Suprapubic skin (tissue), 4 donors: ENCODE results near the gene PISD. TPM values are rescaled to one million over a fixed set of nuclear protein-coding genes. Genes with fewer than 3 reads are reported as not detected.

Source experiments
- DNase-seq, 2 donors: peaks; one replicate each; pipeline ENCODE4 v3.0.0-alpha.2; 2019; ENCODE audit warnings: low spot score in 2 of 2
- H3K27ac ChIP-seq: fragments of 200-600 bp; sonication (generic); one replicate; pipeline ENCODE4 v1.5.1; 2019
- H3K27me3 ChIP-seq: fragments of 200-600 bp; sonication (generic); one replicate; pipeline ENCODE4 v1.5.1; 2019
- H3K36me3 ChIP-seq: fragments of 200-600 bp; sonication (generic); one replicate; pipeline ENCODE4 v1.5.1; 2019
- H3K4me1 ChIP-seq: fragments of 200-600 bp; sonication (generic); one replicate; pipeline ENCODE4 v1.5.1; 2019
- H3K4me3 ChIP-seq: fragments of 200-600 bp; sonication (generic); one replicate; pipeline ENCODE4 v1.5.1; 2019; ENCODE audit warnings: mild to moderate bottlenecking
- H3K9me3 ChIP-seq: fragments of 200-600 bp; sonication (generic); one replicate; pipeline ENCODE4 v1.5.1; 2019
- EP300 ChIP-seq: sonication (generic); formaldehyde crosslinking; IDR thresholded peaks from one replicate; pipeline ENCODE4 v1.6.1; 2017; ENCODE audit warnings: antibody characterized with exemption
- POLR2A ChIP-seq, 2 donors: fragments of 450-650 bp; IDR thresholded peaks; one replicate each; pipeline ENCODE4 v1.6.1; 2017; ENCODE audit warnings: antibody characterized with exemption in 2 of 2, mild to moderate bottlenecking in 2 of 2, moderate library complexity in 2 of 2
- POLR2AphosphoS5 ChIP-seq, 3 donors: sonication (generic); formaldehyde crosslinking; IDR thresholded peaks; one replicate each; pipeline ENCODE4 v1.6.1; 2017; ENCODE audit warnings: antibody characterized with exemption in 3 of 3
- WGBS: methylation state at CpG from one replicate; pipeline ENCODE4 v1.1.5; 2018; 5-methylcytosine and 5-hydroxymethylcytosine counted together
- total RNA-seq, 4 donors: library from RNA; depleted of rRNA; stranded (reverse); fragments of >200 nt; gene quantifications; one replicate each; pipeline ENCODE4 v1.1.0, GENCODE V29; 2016
- TF ChIP-seq, protein P1 (sequence below), 2 donors: fragments of 200-600 bp in 1 of 2; fragments of 450-650 bp in 1 of 2; sonication (generic) in 1 of 2; IDR thresholded peaks; one replicate each; pipeline ENCODE4 v1.5.1; 2016 to 2019; ENCODE audit warnings: antibody characterized with exemption in 2 of 2, mild to moderate bottlenecking in 1 of 2, moderate library complexity in 1 of 2

The PISD gene
- total RNA-seq, 4 donors from 2014 or later, result 42.5 to 91.7 (median 57.9) TPM

DNA sequence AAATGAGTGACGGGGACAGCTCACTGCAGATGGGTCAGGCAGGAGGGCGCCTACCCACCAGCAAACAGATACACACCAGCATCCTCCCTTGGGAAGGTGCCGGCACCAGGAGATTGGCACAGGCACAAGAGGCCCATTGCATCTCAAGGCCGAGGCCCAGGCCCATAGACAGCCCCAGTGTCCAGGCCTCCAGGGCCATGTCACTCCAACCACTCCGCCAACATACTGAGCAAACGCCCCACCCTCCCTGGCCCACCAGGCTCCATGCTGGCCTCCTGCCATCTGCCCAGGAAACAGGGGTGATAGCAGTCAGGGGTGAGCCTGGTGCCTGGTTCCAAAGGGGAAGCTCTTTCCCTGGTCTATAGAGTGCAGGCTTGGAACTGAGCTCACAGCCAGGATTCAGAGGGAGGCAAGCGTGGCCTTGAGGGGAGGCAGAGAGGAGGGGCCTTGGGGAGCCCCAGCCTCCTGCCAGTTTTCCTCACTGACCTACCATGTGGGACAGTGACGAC, 34.7 kb downstream of the PISD start:
- Histone ChIP-seq H3K27me3 (no peaks in the 10 kb centered on the region), H3K4me1 (peaks cover 71% of the 10 kb centered on the region), H3K36me3 (no peaks in the 10 kb centered on the region), H3K27ac (no peak overlapping the region), H3K9me3 (no peaks in the 10 kb centered on the region), H3K4me3 (no peak overlapping the region)
- no peak for DNase-seq
- TF ChIP-seq, protein P1, sequence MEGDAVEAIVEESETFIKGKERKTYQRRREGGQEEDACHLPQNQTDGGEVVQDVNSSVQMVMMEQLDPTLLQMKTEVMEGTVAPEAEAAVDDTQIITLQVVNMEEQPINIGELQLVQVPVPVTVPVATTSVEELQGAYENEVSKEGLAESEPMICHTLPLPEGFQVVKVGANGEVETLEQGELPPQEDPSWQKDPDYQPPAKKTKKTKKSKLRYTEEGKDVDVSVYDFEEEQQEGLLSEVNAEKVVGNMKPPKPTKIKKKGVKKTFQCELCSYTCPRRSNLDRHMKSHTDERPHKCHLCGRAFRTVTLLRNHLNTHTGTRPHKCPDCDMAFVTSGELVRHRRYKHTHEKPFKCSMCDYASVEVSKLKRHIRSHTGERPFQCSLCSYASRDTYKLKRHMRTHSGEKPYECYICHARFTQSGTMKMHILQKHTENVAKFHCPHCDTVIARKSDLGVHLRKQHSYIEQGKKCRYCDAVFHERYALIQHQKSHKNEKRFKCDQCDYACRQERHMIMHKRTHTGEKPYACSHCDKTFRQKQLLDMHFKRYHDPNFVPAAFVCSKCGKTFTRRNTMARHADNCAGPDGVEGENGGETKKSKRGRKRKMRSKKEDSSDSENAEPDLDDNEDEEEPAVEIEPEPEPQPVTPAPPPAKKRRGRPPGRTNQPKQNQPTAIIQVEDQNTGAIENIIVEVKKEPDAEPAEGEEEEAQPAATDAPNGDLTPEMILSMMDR (IDR thresholded peaks at IDR 0.05), result no peak
- TF ChIP-seq EP300 (no peak), POLR2AphosphoS5 (IDR thresholded peaks at IDR 0.05) (no peak), POLR2A (IDR thresholded peaks at IDR 0.05) (no peak)
- 100% methylated on average over 1 of the region's 8 CpGs for WGBS

DNA sequence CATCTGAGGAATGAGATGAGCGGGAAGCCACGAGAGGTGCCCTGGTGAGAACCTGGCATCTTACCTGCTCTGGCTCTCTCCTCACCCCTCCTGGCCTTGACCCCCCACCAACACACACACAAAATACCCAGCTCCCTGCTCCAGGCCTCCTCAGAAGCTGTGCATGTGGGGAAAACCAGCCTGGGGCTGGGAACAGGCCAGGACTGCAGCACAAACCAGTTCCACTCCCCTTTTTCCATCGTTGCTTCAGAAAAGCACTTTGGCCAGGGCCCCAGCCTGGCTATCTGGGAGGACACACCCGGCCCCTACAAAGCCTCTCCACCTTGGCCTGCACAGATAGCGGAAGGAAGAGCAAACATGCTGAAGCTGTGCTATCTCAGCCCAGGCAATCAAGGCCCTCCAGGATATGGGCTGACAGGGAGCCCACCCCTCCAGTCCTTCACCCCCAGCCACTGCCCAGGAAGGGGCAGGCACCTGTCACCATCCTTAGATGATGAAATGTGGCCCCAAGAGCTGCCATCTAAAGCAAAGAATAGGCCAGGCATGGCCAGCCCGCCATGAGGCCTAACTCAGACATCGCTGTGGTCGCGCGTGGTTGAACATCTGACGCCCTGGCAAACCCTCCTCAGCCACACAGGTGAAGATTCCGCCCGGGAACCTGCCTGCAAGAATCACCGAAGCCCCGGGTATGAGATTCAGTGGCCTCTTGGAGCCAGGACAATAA, 35.4 kb downstream of the PISD start:
- 78% methylated on average over 11 of the region's 15 CpGs for WGBS
- no peaks in the 10 kb centered on the region for H3K27me3 ChIP-seq
- no peak for DNase-seq
- no peaks in the 10 kb centered on the region for H3K9me3 ChIP-seq
- no peak overlapping the region for H3K4me3 ChIP-seq
- H3K36me3 ChIP-seq, result peaks cover 5% of the 10 kb centered on the region
- H3K4me1 ChIP-seq, result peaks cover 70% of the 10 kb centered on the region
- TF ChIP-seq, protein P1 (IDR thresholded peaks at IDR 0.05), result no peak
- H3K27ac ChIP-seq, result no peak overlapping the region

DNA sequence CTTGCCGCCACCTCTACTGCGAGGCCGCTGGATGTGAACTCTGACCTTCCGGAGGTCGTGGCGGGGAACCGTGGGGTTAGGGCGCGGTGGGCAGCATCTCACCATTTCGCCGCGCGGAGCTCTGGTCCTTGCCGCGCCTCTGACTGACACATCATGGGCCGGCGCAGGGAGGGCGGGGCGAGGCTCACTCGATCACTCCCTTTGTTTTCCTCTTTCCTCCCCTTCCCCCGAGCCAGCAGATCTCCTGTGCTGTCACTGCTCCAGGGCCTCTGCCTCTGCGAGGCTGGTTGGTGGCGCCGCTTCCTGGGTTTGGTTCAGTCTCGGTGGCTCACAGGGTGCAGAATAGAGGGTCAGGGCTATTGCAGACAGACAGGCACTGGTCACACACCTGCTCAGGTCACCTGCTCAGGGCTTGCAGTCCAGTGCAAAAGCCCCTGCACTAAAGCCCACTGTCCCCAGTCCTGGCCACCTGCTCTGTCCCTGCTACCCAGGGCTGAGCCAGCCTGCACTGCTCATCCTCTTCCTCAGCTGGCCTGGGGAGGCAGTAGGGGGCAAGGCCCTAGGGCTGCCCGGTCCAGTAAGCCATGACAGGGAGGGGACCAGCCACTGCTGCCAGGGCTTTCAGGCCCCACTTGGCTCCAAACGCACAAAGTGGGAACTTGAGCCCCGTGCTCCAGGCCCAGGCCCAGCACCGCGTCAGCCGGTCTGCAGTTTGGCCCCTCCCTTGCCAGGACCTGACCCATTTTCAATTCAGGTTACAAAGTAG, 36.2 kb downstream of the PISD start:
- TF ChIP-seq EP300 (no peak), POLR2AphosphoS5 (IDR thresholded peaks at IDR 0.05) (no peak), POLR2A (IDR thresholded peaks at IDR 0.05) (no peak)
- TF ChIP-seq, protein P1 (IDR thresholded peaks at IDR 0.05), result no peak
- WGBS, result 44% methylated on average over 5 of the region's 31 CpGs
- no peaks in the 10 kb centered on the region for H3K27me3 ChIP-seq
- H3K4me1 ChIP-seq, result peaks cover 63% of the 10 kb centered on the region
- H3K9me3 ChIP-seq, result no peaks in the 10 kb centered on the region
- H3K27ac ChIP-seq, result peak overlapping the region; percentile 41
- H3K4me3 ChIP-seq, result no peak overlapping the region
- H3K36me3 ChIP-seq, result peaks cover 12% of the 10 kb centered on the region
- DNase-seq, result no peak

DNA sequence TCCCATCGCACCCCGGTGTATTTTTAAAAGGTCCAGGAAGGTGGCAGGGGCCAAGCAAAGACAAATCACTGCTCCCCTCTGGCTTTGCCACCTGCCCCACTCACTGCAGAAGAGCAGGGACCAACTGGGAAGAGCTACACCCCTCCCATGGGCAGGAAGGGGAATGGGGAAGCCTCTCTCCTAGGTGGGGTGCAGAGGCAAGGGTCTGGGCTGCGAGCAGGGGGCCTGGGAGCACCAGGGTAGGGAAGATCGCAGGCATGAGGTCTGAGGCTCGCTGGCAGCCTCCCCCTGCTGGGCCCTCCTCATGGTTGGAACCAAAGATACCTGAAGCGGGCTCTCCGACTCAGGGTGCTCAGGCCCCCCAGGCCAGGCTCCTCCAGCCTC, 36.8 kb downstream of the PISD start:
- peaks cover 18% of the 10 kb centered on the region for H3K36me3 ChIP-seq
- H3K4me3 ChIP-seq, result no peak overlapping the region
- 89% methylated on average over 5 of the region's 7 CpGs for WGBS

More for the DNA sequence above, 36.8 kb downstream of the PISD start:
- no peak overlapping the region for H3K27ac ChIP-seq
- no peak for DNase-seq
- H3K9me3 ChIP-seq, result no peaks in the 10 kb centered on the region
- H3K27me3 ChIP-seq, result no peaks in the 10 kb centered on the region
- H3K4me1 ChIP-seq, result peaks cover 58% of the 10 kb centered on the region
- TF ChIP-seq POLR2AphosphoS5 (IDR thresholded peaks at IDR 0.05), result no peak
- TF ChIP-seq EP300, result no peak
- TF ChIP-seq POLR2A (IDR thresholded peaks at IDR 0.05), result no peak
- TF ChIP-seq, protein P1 (IDR thresholded peaks at IDR 0.05), result no peak
